Ureter (tissue), 1 donor: ENCODE measurements around the gene ATRNL1. TPM values are rescaled to one million over a fixed set of nuclear protein-coding genes. Genes with fewer than 3 reads are reported as not detected.

ENCODE experiments used
- DNase-seq: peaks from one replicate; pipeline ENCODE4 v3.0.0-alpha.2; 2020; ENCODE audit warnings: low spot score
- total RNA-seq: library from RNA; stranded (reverse); gene quantifications from one replicate; pipeline ENCODE4 v1.2.4, GENCODE V29; 2023
- donor health status: DM: yes; HTN: yes; CAD: no.

Gene ATRNL1
- total RNA-seq, 1 donor from 2014 or later: 18.4 TPM

DNA sequence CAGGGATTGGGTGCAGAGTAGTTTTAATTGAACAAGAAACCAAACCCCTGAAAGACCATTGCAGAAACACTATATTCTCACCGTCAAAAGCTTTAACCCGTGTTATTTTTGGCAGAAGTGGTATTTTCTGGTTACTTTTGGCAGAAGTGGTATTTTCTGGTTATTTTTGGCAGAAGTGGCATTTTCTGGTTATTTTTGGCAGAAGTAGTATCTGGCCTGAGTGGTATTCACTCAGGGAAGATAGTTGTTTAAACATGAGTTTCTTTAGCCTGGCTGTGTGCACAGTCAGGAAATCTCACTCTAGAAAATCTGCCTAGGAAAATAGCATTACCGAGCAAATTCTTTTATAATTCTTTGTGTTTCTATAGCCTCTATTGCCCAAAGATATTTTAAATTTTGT is 857.2 kb downstream of the ATRNL1 start:
- DNase-seq: no peak

- no peak for DNase-seq
Observed at GRCh38 chr10:115951242-115951641, 858.1 kb downstream of the ATRNL1 start.

GRCh38 chr10:115953281-115953680 is 860.1 kb downstream of the ATRNL1 start:
- DNase-seq: no peak

- no peak for DNase-seq
Observed at GRCh38 chr10:115953968-115954367, 860.8 kb downstream of the ATRNL1 start.

DNA sequence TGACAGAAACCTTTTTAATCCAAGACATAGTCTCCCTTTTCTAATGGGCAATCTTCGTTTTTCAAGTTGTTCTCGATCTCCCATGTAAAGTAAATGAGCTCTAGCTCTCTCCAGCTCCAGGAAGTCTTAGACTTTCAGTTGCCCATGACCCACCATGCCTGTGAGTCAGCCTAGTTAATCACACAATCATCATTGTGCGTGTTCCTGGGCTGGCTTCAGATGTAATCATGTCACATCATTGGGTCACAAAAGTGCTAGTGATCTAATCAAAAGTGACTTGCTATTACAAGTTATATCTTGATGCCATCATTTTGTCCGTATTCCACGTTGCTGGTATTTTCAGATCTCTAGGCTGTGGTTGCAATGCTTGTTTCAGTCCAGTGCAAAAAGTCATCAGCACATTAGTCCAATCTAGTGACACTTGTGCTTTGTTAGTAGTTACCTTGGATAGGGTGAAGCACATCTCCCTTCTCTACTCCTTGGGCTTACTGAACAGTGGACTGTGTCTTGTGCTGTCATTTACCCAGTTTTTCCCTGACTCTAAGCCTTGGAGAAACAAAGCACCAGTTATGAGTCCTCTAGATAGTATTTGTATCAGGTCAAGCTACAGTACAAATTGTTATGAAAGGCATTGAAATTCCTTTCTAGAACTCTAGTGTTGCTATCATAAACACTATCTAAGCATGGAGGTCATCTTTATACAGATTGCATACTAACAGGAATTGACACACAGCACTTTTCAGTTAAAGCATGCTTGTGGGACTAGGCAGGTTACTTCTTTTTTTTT is 863.3 kb downstream of the ATRNL1 start:
- DNase-seq: peak; percentile 52

DNA sequence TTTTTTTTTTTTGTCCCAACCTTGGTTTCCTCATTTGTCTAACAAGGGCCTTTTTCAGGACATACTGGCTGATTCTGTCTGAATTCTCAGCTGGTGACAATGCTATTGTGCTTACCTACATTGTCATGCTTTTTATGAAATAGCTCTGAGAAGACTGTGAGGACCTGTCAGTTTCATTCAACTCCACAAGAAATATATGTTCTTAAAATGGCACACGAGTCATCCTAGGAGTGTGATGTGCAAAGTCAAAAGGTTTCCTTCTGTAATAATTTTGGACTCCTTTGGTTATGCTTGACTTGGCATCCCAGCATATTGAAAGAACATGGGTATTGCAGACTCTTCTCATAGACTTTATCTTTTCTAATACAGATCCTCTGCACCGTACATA is 863.8 kb downstream of the ATRNL1 start:
- no peak for DNase-seq

DNA sequence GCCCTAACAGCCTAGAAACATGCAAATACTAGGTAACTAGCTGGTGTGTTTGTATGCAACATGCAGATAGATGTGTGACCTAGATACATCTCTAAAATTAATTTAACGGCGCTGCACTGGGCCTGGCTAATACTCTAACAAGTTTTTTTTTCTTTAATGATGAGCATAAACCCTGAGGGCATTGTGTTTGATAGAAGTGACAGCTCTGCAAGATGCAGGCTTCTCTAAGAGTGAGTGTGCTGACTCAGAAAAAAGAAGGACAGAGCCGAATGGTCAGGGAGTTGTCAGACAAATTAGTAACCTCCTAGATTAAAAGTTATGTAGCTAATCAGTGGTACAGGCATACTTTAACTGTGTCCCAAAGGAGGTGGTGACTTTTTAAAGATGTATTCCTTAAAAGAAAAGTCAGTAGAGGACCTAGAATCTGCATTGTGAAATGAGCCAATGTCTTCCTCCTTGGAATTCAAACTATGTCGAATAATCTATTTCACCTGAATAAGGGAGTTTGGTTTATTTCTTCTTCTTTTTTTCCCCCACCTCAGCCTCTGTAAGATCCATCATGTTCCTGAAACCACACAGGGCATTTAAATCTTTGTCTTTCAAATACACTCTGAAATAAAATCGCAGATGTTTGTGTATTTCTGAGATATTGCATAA is 864.7 kb downstream of the ATRNL1 start:
- no peak for DNase-seq

DNA sequence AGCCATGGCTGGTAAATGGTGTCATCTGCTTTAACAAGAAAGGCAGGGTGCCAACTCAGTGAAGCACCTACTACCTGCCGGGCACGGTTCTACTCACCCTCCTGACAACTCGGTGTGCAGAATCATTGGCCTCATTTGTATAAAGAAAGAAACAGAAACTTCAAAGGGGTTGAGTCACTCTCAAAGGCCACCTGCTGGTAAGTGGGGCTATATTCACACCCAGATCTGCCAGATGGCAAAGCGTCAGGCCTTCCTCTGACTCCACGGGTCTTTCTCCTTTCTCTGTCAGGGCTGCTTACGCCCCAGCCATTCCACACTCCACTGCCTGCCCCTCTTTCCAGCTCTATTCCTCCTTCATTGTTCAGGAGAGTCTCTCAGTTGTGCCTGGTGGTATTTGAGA is 870.7 kb downstream of the ATRNL1 start:
- DNase-seq: no peak

- no peak for DNase-seq
Observed at GRCh38 chr10:115964827-115965226, 871.7 kb downstream of the ATRNL1 start.

GRCh38 chr10:115965376-115965775 is 872.2 kb downstream of the ATRNL1 start:
- no peak for DNase-seq

DNA sequence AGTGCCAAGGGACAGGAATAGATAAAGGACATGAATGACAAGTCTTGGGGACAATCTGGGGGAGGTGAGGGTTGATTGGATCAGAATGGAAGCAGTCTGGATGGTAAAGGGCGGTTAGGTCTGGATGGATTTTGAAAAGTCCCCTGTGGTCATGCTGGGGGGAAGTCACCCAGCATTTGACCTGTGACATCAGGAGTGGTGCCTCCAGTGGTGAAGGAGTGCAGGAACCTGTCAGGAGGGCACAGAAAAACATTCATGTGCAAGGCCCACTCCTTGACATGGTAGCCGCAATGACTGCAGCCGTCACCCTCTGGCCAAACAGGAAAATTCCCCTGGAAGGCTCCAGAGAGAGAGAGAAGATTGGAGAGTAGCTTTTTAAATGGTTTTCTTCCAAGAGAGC is 875.1 kb downstream of the ATRNL1 start:
- no peak for DNase-seq

DNA sequence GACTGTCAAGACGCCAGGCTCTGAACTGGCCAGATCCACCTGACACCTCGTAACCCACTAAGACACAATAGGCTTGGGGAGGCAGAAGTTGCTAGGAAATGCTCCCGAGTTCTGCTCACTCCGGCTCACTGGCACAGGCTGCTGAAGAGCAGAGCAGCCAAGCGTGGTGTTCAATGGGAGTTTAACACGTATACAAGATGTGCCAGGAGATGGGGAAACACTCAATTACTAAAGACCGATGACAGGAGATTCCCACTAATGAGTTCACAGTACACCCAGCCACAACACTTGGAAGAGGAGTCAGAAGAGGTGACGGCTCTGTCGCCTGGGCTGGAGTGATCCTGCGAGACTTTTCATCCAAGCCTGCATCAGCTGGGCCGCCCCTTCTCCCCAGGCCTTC is 876.4 kb downstream of the ATRNL1 start:
- DNase-seq: no peak

- no peak for DNase-seq
Observed at GRCh38 chr10:115971921-115972320, 878.8 kb downstream of the ATRNL1 start.

DNA sequence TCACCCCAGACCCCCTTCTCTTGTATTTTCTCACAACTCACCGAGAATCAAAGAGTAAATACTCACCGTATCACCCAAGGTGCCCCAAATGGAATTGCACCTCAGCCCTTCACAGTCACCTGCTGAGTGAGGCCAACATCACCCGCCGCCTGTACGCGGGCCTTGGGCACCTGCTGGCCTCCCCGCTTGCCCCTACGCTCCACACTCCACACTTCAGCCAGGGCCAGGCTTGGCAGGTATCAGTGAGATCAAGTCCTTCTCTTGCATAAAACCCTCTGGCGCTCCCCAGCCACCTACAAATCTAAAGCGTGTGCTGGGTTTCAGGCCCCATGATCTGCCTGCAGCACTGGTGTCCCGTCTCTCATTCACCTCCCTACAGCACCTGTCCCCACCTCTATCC is 879.3 kb downstream of the ATRNL1 start:
- no peak for DNase-seq

DNA sequence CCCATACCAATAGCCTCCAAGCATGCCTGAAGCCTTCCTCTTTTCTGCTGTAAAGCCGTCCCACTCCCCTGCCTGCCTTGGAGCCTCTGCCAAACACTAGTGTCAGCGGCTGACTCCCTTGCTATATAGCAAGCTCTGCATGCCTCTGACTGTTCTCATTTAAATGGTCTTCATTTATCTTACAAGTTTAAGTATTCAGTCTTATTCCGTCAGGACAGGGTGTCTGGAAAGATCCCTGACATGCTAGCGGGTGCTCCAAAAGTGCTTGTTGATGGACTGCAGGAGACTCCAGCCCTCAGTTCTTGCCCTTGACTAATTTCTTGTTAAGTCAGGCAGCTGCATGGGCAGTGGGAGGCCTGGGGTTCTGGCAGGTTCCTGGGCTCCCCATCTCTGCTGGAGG is 881.2 kb downstream of the ATRNL1 start:
- DNase-seq: no peak

GRCh38 chr10:115974816-115975430 is 881.8 kb downstream of the ATRNL1 start:
- DNase-seq: no peak

- no peak for DNase-seq
Observed at GRCh38 chr10:115975506-115975905, 882.3 kb downstream of the ATRNL1 start.

DNA sequence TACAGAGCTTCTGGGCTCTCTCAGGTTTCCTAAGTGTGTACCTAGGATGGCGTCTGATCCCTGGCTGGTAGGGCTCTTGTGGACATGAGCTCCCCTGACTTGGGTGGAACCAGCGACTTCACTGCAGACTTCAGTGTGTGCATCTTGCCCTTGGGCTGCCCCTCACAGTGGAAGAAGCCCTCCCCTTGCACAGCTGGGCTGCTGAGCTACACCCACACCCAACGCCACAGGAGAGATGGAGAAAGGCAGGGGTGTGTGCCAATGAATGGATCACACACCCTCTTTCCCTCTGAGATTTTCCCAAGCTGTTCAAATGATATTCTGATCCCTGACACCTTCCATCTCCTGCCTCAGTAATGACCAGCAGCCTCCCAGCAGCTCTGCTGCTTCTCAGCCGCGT is 883.2 kb downstream of the ATRNL1 start:
- no peak for DNase-seq

DNA sequence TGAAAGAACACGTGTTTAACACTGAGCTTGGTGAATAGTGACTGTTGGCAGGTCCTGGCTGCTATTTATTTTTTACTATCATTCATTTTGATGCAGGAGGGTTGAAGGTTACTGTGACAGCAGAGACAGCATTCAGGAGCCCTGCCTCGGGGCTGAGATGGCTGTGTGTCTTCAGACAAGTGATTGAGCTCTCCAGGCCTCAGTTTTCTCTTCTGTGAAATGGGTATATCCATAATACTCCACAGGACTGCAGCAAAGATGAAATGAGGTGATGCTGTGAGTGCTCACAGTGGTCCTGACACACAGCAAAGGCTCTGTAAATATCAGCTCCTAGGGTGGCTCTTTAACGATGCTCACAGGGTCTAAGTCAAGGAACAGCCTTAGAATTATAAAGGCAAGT is 884.7 kb downstream of the ATRNL1 start:
- DNase-seq: no peak

GRCh38 chr10:115979576-115979975 is 886.4 kb downstream of the ATRNL1 start:
- DNase-seq: no peak

DNA sequence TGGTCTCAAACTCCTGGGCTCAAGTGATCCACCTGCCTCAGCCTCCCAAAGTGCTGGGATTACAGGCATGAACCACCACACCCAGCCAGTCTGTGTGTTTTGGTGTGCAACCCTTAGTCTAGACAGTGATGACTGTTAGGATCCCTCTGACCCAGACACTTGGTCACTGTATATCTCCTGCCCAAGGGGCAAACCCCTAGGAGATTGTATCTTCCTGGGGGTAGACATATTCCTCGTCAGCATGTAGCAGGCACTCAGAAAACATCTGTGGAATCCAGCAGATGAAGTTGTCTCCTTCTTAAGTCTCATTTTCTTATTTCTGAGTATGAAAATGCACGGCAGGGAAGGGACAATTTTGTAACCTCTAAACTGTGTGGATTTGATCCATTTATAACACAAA is 887.3 kb downstream of the ATRNL1 start:
- no peak for DNase-seq

- no peak for DNase-seq
Observed at GRCh38 chr10:115981081-115981480, 887.9 kb downstream of the ATRNL1 start.

GRCh38 chr10:115982076-115982475 is 888.9 kb downstream of the ATRNL1 start:
- DNase-seq: no peak
